Measurements from ENCODE around the gene TNFSF12. TPM values are rescaled to one million over a fixed set of nuclear protein-coding genes. Genes with fewer than 3 reads are reported as not detected.

The TNFSF12 gene
- total RNA-seq, 4 donors from 2014 or later: 20.8 to 53.1 (median 31.5) TPM

- in situ Hi-C loops (cut with MboI; ENCODE audit: low pct_ligation_motif_present in 1 of 4, low pct_unique_long_range_greater_than_20kb in 1 of 4, low sequenced_read_pairs in 3 of 4): no loop called here
- TF ChIP-seq POLR2A (IDR thresholded peaks at IDR 0.05) (peak; percentile 8), EP300 (IDR thresholded peaks at IDR 0.05; ENCODE audit: low read depth) (no peak)
- Histone ChIP-seq H3K36me3 (no peaks in the 10 kb centered on the region), H3K9me3 (no peaks in the 10 kb centered on the region), H3K4me1 (peaks cover 7 to 34% (median 18%) of the 10 kb centered on the region in 4 donors), H3K27ac (peak overlapping the region; percentile 84 to 92 (median 86)), H3K27me3 (no peaks in the 10 kb centered on the region), H3K4me3 (peak overlapping the region; percentile 45 to 71 (median 62))
- DNase-seq: peak; percentile 62
- intact Hi-C loops (cut with DNase I; ENCODE audit: low total_unique reads): loop anchor here (10.0 kb wide), 1 partner anchor 195 kb away; the partner anchor contains the start of genes KCTD11 and TMEM95
- 18% methylated on average over 20 of the region's 20 CpGs; no CpG with 5 or more reads in 1 of the 2 donors for WGBS, 2 donors (ENCODE audit: low coverage in 1 of 2)
Observed at GRCh38 chr17:7549401-7550055, 670 bp downstream of the TNFSF12 start.

GRCh38 chr17:7550344-7550743 is 1.5 kb downstream of the TNFSF12 start:
- peak overlapping the region; percentile 84 to 92 (median 86) for H3K27ac ChIP-seq
- no peak for DNase-seq
- in situ Hi-C loops (cut with MboI; ENCODE audit: low pct_ligation_motif_present in 1 of 4, low pct_unique_long_range_greater_than_20kb in 1 of 4, low sequenced_read_pairs in 3 of 4) (no loop called here), intact Hi-C loops (cut with DNase I; ENCODE audit: low total_unique reads) (loop anchor here (10.0 kb wide), 1 partner anchor 196 kb away; the partner anchor contains the start of genes KCTD11 and TMEM95)
- no peaks in the 10 kb centered on the region for H3K36me3 ChIP-seq
- TF ChIP-seq POLR2AphosphoS5 (IDR thresholded peaks at IDR 0.05) (no peak), POLR2A (IDR thresholded peaks at IDR 0.05) (no peak), EP300 (IDR thresholded peaks at IDR 0.05; ENCODE audit: low read depth) (no peak), CTCF (IDR thresholded peaks at IDR 0.05) (no peak)
- H3K9me3 ChIP-seq: no peaks in the 10 kb centered on the region
- 74% methylated on average over 6 of the region's 6 CpGs; no CpG with 5 or more reads in 1 of the 2 donors for WGBS, 2 donors (ENCODE audit: low coverage in 1 of 2)
- H3K4me1 ChIP-seq: peaks cover 7 to 34% (median 18%) of the 10 kb centered on the region in 4 donors
- no peaks in the 10 kb centered on the region for H3K27me3 ChIP-seq
- H3K4me3 ChIP-seq: peak overlapping the region in 1 of 4 donors; percentile 71

GRCh38 chr17:7551396-7551795 is 2.5 kb downstream of the TNFSF12 start:
- peaks cover 7 to 35% (median 19%) of the 10 kb centered on the region in 4 donors for H3K4me1 ChIP-seq
- no peak for DNase-seq
- in situ Hi-C loops (cut with MboI; ENCODE audit: low pct_ligation_motif_present in 1 of 4, low pct_unique_long_range_greater_than_20kb in 1 of 4, low sequenced_read_pairs in 3 of 4): no loop called here

GRCh38 chr17:7552621-7553051 is 3.8 kb downstream of the TNFSF12 start:
- 69 to 71% methylated on average over 1 to 6 of the region's 6 CpGs for WGBS, 2 donors (ENCODE audit: low coverage in 1 of 2)
- Histone ChIP-seq H3K4me1 (peaks cover 15 to 47% (median 27%) of the 10 kb centered on the region in 4 donors), H3K4me3 (no peak overlapping the region), H3K27ac (peak overlapping the region; percentile 23 to 58 (median 44)), H3K36me3 (no peaks in the 10 kb centered on the region), H3K9me3 (no peaks in the 10 kb centered on the region), H3K27me3 (no peaks in the 10 kb centered on the region)
- in situ Hi-C loops (cut with MboI; ENCODE audit: low pct_ligation_motif_present in 1 of 4, low pct_unique_long_range_greater_than_20kb in 1 of 4, low sequenced_read_pairs in 3 of 4): no loop called here
- peak; percentile 30 for DNase-seq
- intact Hi-C loops (cut with DNase I; ENCODE audit: low total_unique reads): loop anchor here (10.0 kb wide), 1 partner anchor 198 kb away; the partner anchor contains the start of genes KCTD11 and TMEM95
- TF ChIP-seq POLR2AphosphoS5 (IDR thresholded peaks at IDR 0.05) (peak in 2 of 3 donors; percentile 26 to 28), EP300 (IDR thresholded peaks at IDR 0.05; ENCODE audit: low read depth) (no peak)

More at GRCh38 chr17:7551396-7551795, 2.5 kb downstream of the TNFSF12 start:
- TF ChIP-seq EP300 (IDR thresholded peaks at IDR 0.05; ENCODE audit: low read depth) (no peak), POLR2AphosphoS5 (IDR thresholded peaks at IDR 0.05) (no peak), CTCF (IDR thresholded peaks at IDR 0.05) (no peak)
- 81% methylated on average over 4 of the region's 4 CpGs; no CpG with 5 or more reads in 1 of the 2 donors for WGBS, 2 donors (ENCODE audit: low coverage in 1 of 2)
- intact Hi-C loops (cut with DNase I; ENCODE audit: low total_unique reads): loop anchor here (10.0 kb wide), 1 partner anchor 197 kb away; the partner anchor contains the start of genes KCTD11 and TMEM95
- H3K4me3 ChIP-seq: no peak overlapping the region
- H3K36me3 ChIP-seq: no peaks in the 10 kb centered on the region
- peak overlapping the region in 2 of 4 donors; percentile 51 to 58 for H3K27ac ChIP-seq
- no peaks in the 10 kb centered on the region for H3K9me3 ChIP-seq
- H3K27me3 ChIP-seq: no peaks in the 10 kb centered on the region

- intact Hi-C loops (cut with DNase I; ENCODE audit: low total_unique reads): loop anchor here (10.0 kb wide), 1 partner anchor 199 kb away; the partner anchor contains the start of genes KCTD11 and TMEM95
- in situ Hi-C loops (cut with MboI; ENCODE audit: low pct_ligation_motif_present in 1 of 4, low pct_unique_long_range_greater_than_20kb in 1 of 4, low sequenced_read_pairs in 3 of 4): no loop called here
- 94 to 100% methylated on average over 1 of the region's 1 CpG for WGBS, 2 donors (ENCODE audit: low coverage in 1 of 2)
- H3K4me3 ChIP-seq: no peak overlapping the region
- no peaks in the 10 kb centered on the region for H3K36me3 ChIP-seq
- no peak for TF ChIP-seq POLR2A (IDR thresholded peaks at IDR 0.05)
- no peak for TF ChIP-seq CTCF (IDR thresholded peaks at IDR 0.05)
- TF ChIP-seq EP300 (IDR thresholded peaks at IDR 0.05; ENCODE audit: low read depth): no peak
- no peak for TF ChIP-seq POLR2AphosphoS5 (IDR thresholded peaks at IDR 0.05)
- H3K9me3 ChIP-seq: no peaks in the 10 kb centered on the region
- H3K4me1 ChIP-seq: peaks cover 19 to 48% (median 28%) of the 10 kb centered on the region in 4 donors
- DNase-seq: no peak
- no peaks in the 10 kb centered on the region for H3K27me3 ChIP-seq
- H3K27ac ChIP-seq: peak overlapping the region in 3 of 4 donors; percentile 33 to 61 (median 54)
Observed at GRCh38 chr17:7553356-7553755, 4.5 kb downstream of the TNFSF12 start.

All from transverse colon (tissue), 4 donors.